Mammary epithelial cell (primary cell): ENCODE data around the gene GNAI3.

Source experiments
- CTCF ChIP-seq, 2 donors: IDR thresholded peaks in 1 of 2; conservative IDR thresholded peaks in 1 of 2; 2 replicates each; pipeline ENCODE4 v1.5.1; 2011 to 2012; ENCODE audit warnings: inconsistent platforms in 2 of 2, low read length in 2 of 2, mild to moderate bottlenecking in 2 of 2, control low read depth in 1 of 2, low read depth in 1 of 2; ENCODE audit not compliant: insufficient read depth in 1 of 2; ENCODE audit errors: extremely low read depth in 1 of 2
- EZH2 ChIP-seq: IDR thresholded peaks from 2 replicates; pipeline ENCODE4 v1.6.1; 2012; ENCODE audit warnings: low read length, inconsistent platforms, borderline replicate concordance

- no peak for TF ChIP-seq CTCF (conservative IDR thresholded peaks at IDR 0.05 in 1 of 2, IDR thresholded peaks at IDR 0.05 in 1 of 2; ENCODE audit: extremely low read depth in 1 of 2, insufficient read depth in 1 of 2, low read depth in 1 of 2, low read length in 2 of 2)
- TF ChIP-seq EZH2: no peak
These were observed 16.5 kb upstream of the GNAI3 start for GRCh38 chr1:109531826-109532364.
